Effector CD8-positive, alpha-beta T cell (primary cell): ENCODE results near the gene SLC16A6.
"Not testable (repeated sequence)": the region's sequence is repeated elsewhere in the genome, so short reads cannot be mapped to it uniquely, and the experiment has no call there.

Experiments
- DNase-seq: peaks from one replicate; lab custom pipeline; 2025; lab: John Stamatoyannopoulos, UW

The SLC16A6 gene

DNA sequence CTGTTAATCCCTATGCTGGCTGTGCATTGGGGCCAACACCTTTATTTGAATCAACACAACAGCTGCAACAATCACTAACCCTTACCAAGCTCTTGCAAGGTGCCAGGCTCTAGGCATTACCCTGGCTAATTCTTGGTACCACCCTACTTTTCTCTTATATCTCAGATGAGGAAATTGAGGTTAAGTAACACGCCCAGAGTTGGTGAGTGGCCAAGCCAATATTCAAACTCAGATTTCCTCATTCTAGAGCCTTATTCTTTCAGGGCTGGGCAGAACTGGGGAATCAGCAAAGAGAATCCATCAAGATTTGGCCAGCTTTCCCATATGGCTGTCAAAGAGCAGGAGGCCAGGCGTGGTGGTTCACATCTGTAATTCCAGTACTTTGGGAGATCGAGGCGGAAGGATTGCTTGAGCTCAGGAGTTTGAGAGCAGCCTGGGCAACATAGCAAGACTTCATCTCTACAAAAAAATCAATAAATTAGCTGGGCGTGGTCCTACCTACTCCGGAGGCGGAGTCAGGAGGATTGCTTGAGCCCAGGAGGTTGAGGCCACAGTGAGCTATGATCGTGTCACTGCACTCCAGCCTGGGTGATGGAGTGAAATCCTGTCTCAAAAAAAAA, 24.1 kb upstream of the SLC16A6 start:
- no peak for DNase-seq

DNA sequence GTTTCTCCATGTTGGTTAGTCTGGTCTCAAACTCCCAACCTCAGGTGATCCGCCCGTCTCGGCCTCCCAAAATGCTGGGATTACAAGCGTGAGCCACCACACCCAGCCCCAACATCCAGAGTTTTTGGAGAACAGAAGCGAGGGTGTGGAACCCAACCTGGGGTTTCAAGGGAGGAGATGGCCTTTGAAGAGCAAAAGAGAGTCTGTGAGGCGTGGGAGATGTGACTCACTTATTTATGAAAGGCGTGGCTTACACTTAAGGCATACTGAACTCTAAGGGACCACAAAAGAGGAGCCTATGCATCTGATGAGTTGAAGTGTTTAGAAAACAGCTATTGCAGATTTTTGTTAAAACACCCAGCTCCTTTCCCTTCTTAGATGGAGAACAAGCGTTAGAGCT, 19.2 kb upstream of the SLC16A6 start:
- DNase-seq, result no peak

GRCh38 chr17:68309066-68309670, 18.2 kb upstream of the SLC16A6 start:
- not testable (repeated sequence) for DNase-seq

DNA sequence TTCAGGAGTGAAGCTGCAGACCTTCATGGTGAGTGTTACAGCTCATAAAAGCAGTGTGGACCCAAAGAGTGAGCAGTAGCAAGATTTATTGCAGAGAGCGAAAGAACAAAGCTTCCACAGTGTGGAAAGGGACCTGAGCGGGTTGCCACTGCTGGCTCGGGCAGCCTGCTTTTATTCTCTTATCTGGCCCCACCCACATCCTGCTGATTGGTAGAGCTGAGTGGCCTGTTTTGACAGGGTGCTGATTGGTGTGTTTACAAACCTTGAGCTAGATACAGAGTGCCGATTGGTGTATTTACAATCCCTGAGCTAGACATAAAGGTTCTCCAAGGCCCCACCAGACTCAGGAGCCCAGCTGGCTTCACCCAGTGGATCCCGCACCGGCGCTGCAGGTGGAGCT, 17.6 kb upstream of the SLC16A6 start:
- DNase-seq, result not testable (repeated sequence)

GRCh38 chr17:68307443-68307842, 16.5 kb upstream of the SLC16A6 start:
- no peak for DNase-seq

DNA sequence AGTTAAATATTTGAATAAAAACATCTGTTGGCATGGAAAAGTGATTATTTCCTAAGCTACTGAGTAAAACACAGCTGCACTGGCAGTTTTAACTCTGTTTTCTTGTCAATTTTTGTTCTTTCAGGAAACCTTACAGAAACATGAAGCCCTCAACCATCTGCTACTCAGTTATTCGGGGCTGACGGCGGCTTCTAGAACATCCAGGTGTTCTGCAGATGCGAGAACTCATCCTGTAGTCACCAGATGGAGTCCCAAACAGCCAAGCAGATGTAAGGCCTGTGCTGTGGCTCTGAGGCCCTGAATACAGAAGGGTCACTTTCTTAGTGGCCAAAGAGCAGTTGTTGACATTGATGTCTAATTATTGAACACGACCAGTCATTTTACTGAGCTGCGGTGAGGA, 15.9 kb upstream of the SLC16A6 start:
- DNase-seq, result no peak

DNA sequence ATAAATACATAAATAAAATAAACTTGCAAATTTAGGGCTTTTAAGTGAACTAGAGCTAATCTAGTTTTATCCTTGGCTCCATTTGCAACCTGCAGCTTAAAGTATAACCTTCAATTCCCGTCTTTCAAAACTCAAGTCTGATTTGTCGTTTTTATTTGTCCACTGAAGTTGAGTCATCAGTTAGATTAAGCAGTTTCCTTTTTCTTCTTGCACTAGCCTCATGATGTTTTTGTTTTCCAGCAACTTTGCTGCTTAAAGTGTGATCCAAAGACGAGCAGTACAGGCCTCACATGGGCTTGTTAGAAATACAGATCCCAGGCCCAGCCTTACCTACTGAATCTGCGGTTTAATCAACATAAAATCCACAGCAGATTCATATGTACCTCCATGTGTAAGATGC, 14.2 kb upstream of the SLC16A6 start:
- no peak for DNase-seq

- no peak for DNase-seq
Observed at GRCh38 chr17:68304706-68305105, 13.8 kb upstream of the SLC16A6 start.

DNA sequence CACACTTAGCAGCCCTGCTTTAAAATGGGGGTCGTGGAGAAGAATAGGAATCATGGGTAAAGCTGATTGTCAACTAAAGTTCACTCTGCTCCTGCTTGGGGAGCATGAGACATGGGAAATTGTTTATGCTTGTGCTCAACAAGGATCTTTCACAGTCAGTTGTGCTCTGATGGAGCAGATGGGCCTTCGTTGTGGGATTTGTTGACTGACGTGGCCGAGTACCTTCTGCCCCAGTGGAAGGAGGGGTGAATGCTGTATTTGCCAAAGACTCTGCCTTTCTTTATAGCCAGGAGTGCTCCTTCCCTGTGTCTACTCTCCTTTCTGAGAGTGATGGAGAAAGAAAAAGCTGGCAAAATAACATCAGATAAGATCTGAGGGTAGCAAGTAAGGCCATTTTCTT, 11.7 kb upstream of the SLC16A6 start:
- DNase-seq, result no peak

DNA sequence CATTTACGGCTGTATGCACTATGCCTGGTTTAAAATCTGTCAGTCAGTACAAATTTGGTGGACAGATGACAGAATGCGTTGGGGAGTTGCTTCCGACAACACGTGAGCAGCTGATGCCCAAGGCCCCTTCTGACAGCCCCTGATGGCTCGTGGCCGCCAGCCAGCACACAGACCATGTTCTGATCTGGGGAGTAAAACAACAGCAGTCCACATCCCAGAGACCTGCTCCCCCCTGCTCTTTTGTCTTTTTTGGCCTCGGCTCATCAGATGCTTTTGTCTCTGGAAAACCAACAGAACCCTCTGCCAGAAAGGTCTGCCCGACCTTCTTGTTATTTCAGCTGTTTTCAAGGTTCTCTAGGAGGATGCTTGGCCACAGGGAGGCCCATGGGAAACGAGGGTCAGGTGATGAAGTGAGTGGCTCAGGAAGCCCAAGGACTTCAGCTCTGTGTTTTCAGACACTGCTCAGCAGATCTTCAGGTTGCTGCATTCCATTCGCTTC, 11.2 kb upstream of the SLC16A6 start:
- no peak for DNase-seq

GRCh38 chr17:68301438-68301959, 10.6 kb upstream of the SLC16A6 start:
- DNase-seq, result no peak

GRCh38 chr17:68299817-68300216, 8.9 kb upstream of the SLC16A6 start:
- no peak for DNase-seq

- DNase-seq, result no peak
Observed at GRCh38 chr17:68298601-68299000, 7.7 kb upstream of the SLC16A6 start.

DNA sequence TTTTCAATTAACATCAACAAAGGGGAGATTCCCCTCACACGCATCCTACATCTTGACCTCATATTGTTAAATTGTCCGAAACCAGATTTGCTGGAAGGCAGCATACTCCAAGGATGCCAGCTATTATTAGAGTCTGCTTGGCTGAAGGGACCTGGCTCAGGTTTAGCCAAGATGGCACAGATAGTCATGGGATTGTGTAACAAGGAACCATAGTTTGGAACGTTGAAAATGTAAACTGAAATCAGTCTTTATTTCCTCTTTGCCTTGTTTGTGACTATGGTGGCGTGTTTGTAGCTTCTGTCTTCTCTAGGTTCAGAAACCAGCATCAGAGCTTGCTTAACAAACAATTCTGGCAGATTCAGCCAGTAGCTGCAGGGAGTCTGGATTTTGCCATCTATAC, 6.3 kb upstream of the SLC16A6 start:
- DNase-seq, result no peak

GRCh38 chr17:68296217-68297191, 5.6 kb upstream of the SLC16A6 start:
- DNase-seq, result peak; percentile 25

DNA sequence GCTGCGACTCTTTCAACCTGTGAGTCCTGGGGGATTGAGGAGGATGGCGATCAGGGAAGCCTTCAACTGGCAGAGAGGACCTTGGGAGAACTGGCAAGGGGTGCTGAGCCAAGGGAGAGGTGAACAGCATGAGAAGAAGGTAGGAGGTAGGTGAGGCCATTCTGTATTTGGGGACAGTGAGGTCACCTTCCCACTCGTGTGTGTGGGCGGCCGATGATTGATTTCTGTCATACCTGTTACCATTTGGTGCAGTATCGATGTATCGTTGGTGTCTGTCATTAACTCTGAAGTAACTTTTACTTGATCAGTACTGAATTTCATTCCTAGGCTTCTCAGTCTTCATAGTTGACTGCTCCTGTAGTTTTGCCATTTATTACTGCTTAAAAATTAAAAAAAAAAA, 4.2 kb upstream of the SLC16A6 start:
- no peak for DNase-seq

DNA sequence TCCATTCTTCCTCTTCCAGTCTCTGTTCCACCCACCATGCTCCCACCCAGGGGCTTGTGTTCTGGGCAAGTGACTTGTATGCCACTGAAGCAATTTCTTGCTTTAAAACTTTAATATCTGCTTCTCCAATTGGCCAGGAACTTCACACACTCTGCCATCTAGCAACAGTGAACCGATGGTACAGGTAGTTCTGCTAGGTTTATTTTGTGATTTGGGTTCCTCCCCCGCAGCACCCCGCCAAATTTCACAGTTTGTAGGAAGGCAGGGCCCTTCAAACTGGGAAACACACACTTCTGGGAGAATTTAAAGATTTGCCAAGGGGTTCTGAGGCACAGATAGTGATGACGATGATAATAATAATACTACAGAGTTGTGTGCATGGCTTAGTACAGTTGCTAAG, 3.7 kb upstream of the SLC16A6 start:
- no peak for DNase-seq

GRCh38 chr17:68294196-68294555, 3.2 kb upstream of the SLC16A6 start:
- DNase-seq, result no peak

DNA sequence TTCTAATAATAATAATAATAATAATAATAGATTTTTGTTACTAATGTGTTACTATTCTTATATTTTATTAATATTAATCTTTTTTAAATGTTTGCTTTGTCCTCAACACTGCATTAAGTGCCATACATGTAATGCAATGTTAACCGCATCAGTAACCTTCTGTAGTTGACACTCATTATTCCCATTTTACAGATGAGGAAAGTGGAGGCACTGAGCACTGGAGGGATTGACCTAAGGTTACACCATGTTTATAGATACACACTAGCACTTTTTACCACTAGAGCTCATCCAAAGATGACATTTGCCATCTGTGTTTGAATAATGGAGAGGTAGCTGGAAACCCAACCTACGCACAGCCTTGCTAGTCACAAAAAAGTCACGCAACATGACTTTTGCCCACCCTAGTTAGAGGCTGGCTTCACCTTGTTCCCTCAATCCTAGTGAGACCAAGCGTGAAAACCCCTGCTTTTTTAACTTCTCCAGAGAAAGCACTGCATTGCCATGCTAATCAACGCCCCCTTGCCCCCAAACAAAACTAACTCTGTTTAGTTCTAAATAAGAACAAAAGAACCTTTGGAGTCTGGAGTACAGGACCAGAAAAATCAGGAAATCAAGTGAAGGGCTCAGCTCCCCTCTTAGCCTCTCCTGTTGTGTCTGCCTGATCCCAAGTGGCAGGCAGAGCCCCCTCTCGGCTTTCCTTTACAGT, 2.7 kb upstream of the SLC16A6 start:
- DNase-seq, result no peak

DNA sequence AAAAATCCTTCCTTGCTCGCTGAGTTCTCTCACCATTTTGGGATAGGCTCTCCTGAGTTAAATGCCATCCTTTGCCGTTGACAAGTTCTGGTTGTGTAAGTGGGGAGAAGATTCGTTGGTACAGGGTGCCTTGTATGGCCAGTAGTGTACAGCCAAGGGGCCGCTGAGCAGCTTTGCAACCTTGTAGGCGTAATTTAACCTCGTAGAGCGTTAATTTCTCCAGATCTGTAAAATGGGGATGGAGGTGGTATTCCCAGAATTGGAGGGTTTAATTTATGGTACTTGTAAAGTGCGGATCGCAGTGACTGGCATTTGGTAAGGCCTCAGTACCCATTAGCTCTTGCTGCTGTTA, 1.7 kb upstream of the SLC16A6 start:
- no peak for DNase-seq

- DNase-seq, result peak; percentile 80
Observed at GRCh38 chr17:68291836-68292688, 1.1 kb upstream of the SLC16A6 start.
